ENCODE data around the gene CHMP4B. TPM values are rescaled to one million over a fixed set of nuclear protein-coding genes. Genes with fewer than 3 reads are reported as not detected.

The CHMP4B gene
- total RNA-seq, 2 donors from 2014 or later: 75.7 to 85.8 TPM

DNA sequence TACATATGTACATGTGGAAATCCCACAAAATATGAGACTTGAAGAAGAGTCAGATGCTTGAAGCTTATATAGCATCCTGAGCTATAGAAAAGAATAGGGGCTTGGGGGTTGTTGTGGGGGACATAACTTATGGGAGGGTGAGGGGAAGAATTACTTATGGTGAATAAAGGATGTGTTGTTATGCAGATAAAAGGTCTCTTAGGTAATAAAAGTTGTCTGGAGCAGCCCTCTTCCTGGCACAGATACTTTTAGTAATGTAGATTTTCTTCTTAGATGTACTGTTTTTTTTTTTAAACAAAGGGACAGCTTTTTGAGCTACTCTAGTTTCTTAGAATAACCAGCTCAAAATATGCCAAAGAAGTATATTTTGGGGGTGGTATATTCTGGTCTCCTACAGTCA, 35.9 kb downstream of the CHMP4B start:
- Histone ChIP-seq H3K4me3 (no peak overlapping the region), H3K27ac (no peak overlapping the region), H3K9me3 (no peaks in the 10 kb centered on the region), H3K36me3 (no peaks in the 10 kb centered on the region), H3K4me1 (replicated peaks) (peaks cover 15% of the 10 kb centered on the region), H3K27me3 (replicated peaks; ENCODE audit: insufficient read depth) (no peaks in the 10 kb centered on the region)
- TF ChIP-seq, protein P1, sequence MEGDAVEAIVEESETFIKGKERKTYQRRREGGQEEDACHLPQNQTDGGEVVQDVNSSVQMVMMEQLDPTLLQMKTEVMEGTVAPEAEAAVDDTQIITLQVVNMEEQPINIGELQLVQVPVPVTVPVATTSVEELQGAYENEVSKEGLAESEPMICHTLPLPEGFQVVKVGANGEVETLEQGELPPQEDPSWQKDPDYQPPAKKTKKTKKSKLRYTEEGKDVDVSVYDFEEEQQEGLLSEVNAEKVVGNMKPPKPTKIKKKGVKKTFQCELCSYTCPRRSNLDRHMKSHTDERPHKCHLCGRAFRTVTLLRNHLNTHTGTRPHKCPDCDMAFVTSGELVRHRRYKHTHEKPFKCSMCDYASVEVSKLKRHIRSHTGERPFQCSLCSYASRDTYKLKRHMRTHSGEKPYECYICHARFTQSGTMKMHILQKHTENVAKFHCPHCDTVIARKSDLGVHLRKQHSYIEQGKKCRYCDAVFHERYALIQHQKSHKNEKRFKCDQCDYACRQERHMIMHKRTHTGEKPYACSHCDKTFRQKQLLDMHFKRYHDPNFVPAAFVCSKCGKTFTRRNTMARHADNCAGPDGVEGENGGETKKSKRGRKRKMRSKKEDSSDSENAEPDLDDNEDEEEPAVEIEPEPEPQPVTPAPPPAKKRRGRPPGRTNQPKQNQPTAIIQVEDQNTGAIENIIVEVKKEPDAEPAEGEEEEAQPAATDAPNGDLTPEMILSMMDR (IDR thresholded peaks at IDR 0.05): no peak
- no peak for TF ChIP-seq POLR2AphosphoS5 (IDR thresholded peaks at IDR 0.05)
- TF ChIP-seq POLR2A (IDR thresholded peaks at IDR 0.05): no peak
- intact Hi-C loops (cut with DNase I): no loop called here
- DNase-seq (ENCODE audit: low spot score): no peak

GRCh38 chr20:33848391-33848790, 37.2 kb downstream of the CHMP4B start:
- Histone ChIP-seq H3K36me3 (no peaks in the 10 kb centered on the region), H3K27me3 (replicated peaks; ENCODE audit: insufficient read depth) (no peaks in the 10 kb centered on the region), H3K4me1 (replicated peaks) (peaks cover 11% of the 10 kb centered on the region), H3K27ac (no peak overlapping the region), H3K4me3 (no peak overlapping the region), H3K9me3 (no peaks in the 10 kb centered on the region)
- DNase-seq (ENCODE audit: low spot score): no peak
- intact Hi-C loops (cut with DNase I): no loop called here
- TF ChIP-seq POLR2AphosphoS5 (IDR thresholded peaks at IDR 0.05) (no peak), POLR2A (IDR thresholded peaks at IDR 0.05) (no peak)
- TF ChIP-seq, protein P1 (IDR thresholded peaks at IDR 0.05): no peak
- 96% methylated on average over 19 of the region's 19 CpGs for WGBS

DNA sequence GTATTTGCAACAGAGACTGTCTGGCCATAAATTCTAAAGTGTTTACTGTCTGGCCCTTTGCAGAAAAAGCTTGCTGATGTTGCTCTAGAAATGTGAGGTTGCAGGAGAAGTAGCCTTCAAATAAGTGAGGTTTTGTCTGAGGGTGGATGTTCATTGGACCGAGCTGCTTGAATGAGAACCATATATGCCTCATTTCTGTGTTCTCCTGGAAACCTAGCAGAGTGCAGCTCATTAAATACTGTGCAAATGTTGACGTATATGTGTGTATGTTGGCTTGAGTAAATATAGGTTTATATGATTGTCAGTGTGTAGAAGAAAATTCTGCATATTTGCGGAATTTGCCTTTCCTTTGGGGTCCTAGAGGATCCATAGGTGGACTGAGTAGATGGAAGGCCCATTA, 39.0 kb downstream of the CHMP4B start:
- 75% methylated on average over 3 of the region's 3 CpGs for WGBS
- DNase-seq (ENCODE audit: low spot score): no peak
- Histone ChIP-seq H3K27me3 (replicated peaks; ENCODE audit: insufficient read depth) (no peaks in the 10 kb centered on the region), H3K4me3 (no peak overlapping the region), H3K27ac (no peak overlapping the region), H3K4me1 (replicated peaks) (peaks cover 11% of the 10 kb centered on the region), H3K36me3 (peaks cover 0 to 3% of the 10 kb centered on the region in 2 donors), H3K9me3 (no peaks in the 10 kb centered on the region)
- TF ChIP-seq POLR2A (IDR thresholded peaks at IDR 0.05) (no peak), POLR2AphosphoS5 (IDR thresholded peaks at IDR 0.05) (no peak)
- TF ChIP-seq, protein P1 (IDR thresholded peaks at IDR 0.05): no peak
- intact Hi-C loops (cut with DNase I): no loop called here

DNA sequence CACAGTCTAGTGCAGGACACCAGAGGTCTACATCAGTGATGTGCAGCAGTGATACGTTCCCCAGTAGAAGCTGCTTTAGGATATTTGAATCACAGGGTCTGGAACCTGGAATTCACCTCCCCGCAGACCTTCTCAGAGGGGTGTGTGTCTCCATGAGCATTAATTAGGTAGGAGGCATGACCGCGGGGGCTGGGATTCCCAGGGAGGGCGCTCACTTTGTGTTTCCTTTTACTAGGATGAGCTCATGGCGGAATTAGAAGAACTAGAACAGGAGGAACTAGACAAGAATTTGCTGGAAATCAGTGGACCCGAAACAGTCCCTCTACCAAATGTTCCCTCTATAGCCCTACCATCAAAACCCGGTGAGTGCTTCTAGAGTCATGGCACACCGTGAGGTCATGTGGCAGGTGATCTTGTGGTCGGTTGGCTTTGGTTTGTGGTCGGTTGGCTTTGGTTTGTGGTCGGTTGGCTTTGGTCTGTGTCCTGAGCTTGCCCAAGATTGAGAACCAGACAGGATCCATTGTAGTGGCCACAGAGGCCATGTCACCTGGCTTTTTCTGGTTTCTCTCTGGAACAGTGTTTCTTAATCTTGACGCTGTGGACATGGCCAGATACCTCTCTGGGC, 40.8 kb downstream of the CHMP4B start:
- 88% methylated on average over 13 of the region's 13 CpGs for WGBS
- no peak overlapping the region for H3K4me3 ChIP-seq
- TF ChIP-seq POLR2AphosphoS5 (IDR thresholded peaks at IDR 0.05) (no peak), POLR2A (IDR thresholded peaks at IDR 0.05) (no peak)
- TF ChIP-seq, protein P1 (IDR thresholded peaks at IDR 0.05): no peak
- no peak for DNase-seq (ENCODE audit: low spot score)
- intact Hi-C loops (cut with DNase I): no loop called here
- H3K36me3 ChIP-seq: peaks cover 0 to 3% of the 10 kb centered on the region in 2 donors
- no peak overlapping the region for H3K27ac ChIP-seq
- H3K27me3 ChIP-seq (replicated peaks; ENCODE audit: insufficient read depth): no peaks in the 10 kb centered on the region
- H3K9me3 ChIP-seq: no peaks in the 10 kb centered on the region
- H3K4me1 ChIP-seq (replicated peaks): peaks cover under 1% of the 10 kb centered on the region
